HG02981 (cell line): ENCODE results near the gene TTLL10.

ENCODE experiments used
- ATAC-seq: cut with Tn5 transposase; IDR thresholded peaks from one replicate; pipeline ENCODE4 v1.9.1; 2021; ENCODE audit warnings: mild to moderate bottlenecking, moderate library complexity; ENCODE audit not compliant: unreplicated experiment

TTLL10 gene

GRCh38 chr1:1217621-1218523, 44.2 kb downstream of the TTLL10 start:
- ATAC-seq, result no peak

DNA sequence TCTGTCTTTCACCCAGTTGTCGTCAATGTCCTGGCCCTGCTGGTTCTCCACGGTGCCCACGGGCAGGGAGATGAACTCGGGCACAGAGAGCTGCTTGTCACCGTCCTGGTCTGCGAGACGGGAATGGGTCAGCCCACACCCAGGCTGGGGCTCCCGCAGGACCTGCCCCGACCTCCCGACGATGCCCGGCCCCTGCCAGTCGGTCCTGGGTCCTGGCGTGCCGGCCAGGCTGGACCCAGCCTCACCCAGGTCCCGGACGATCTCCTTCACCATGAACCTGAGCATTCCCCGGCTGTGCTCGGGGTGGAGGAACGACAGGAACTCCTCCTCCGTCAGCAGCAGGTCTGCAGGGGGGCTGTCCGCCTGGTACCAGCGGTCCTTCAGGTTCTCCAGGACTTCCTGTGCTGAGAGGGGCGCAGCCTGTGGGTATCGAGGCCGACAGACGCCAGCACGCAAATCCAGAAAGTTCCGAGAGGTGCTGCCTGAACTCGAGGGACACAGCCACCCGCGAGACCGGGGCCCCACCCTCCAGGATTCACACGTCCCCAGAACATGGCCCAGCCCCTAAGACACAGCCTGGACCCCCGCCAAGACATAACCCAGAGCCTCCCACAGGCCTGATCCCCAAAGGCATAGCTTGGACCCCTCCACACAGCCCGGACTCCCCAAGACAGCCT, 45.0 kb downstream of the TTLL10 start:
- ATAC-seq, result no peak

DNA sequence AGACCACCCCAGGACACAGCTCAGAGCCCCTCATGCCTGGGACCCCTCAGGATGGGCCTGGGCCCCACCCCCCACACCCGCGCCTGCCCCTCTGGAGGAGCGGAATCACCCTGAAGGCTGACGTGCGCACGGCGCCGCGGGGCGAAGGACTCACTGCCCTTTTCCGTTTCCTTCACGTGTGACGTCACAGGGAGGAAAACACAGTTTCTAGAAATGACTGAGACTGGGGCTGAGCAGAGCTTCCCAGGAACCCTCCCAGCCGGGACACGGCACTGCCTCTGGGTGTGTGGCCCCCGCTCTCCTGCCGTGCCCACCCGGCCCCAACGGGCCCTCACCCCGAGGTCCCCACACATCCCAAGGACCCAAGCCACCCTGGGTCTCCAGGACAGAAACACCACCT, 45.7 kb downstream of the TTLL10 start:
- ATAC-seq, result no peak

GRCh38 chr1:1220197-1220596, 46.5 kb downstream of the TTLL10 start:
- ATAC-seq, result no peak

GRCh38 chr1:1221887-1222574, 48.4 kb downstream of the TTLL10 start:
- ATAC-seq, result no peak

DNA sequence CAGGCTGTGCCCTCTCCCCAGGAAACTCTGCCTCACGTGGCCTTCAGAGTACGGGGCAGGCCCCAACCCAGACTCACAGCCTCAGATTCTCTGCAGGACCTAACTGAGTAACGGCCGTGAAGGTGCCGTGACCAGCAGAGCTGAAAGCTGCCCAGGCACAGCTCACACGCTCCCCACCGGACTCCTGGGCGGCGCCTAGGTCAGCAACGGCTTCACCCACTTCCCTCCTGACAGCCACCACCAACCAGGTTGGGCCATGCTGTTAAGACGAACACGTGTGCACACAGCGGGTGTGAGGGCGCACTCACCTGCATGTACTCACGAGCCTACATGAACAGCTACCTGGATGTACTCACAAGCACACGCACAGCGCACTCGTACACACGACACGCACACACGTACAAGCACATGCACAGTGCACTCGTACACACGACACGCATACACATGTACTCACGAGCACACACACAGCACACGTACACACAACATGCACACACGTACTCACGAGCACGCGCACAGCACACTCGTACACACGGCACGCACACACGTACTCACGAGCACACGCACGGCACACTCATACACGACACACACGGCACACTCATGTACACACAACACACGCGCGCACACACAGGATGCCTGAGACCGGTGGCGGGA, 49.0 kb downstream of the TTLL10 start:
- ATAC-seq, result no peak

DNA sequence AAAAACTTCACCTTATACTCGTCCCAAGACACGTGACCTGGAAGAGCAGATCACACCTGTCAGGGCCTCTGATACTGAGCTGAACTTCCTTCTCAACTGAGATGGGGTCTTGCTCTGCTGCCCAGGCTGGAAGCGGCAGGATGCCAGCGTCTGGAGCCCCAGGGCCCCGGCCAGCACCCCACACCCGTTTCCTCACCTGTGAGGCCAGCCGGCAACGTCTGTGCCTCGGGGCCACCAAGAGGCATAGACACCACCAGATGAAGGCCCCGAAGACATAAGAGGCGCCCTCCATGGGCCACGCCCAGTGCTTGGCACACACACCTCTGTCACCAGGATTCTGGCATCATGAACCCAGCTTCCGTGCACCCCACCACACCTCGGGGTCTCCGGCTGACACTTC, 49.6 kb downstream of the TTLL10 start:
- no peak for ATAC-seq

DNA sequence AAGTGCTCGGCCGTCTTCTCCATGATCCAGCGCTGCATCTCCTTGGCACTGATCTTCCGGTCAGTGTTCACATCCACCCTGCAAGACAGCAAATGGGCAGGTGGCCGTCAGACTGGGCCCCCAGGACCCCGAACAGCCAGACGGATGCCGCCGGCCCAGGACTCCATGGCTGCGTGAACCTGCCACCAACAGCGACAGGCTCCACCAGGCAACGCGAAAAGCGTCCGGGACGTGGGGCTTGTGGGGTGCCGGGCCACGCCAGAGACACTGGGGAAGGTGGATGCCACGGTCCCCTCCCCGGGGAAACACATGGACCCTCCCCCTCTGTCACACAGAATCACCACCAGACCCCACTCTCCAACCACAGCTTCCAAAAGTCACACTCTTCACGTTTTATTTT, 50.2 kb downstream of the TTLL10 start:
- ATAC-seq, result no peak

DNA sequence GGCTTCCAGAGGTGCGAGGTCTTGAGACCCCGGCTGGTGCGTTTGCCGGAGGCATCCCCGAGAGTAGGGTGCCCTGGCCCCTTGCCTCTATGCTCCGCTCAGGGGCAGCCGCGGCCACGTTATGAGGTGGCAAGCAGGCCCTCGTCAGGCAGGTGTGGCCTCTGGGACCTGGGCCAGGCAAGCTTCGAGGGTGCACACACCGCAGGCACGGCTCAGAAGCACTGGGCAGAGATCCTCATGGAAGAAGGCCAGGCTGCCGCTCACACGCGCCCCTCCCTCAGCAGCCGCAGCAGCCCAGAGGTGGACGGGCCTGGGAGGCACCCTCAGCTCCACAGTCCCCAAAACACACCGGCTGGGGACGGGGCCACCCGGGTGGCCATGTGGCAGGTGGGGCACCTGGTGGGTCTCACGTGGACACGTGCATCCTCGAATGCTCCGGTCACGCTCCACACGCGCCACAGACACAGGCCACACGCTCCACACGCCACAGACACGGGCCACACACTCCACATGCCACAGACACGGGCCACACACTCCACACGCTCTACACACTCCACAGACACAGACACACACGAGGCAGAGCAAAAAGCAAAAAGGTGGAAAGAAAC, 51.7 kb downstream of the TTLL10 start:
- no peak for ATAC-seq

GRCh38 chr1:1225913-1226312, 52.2 kb downstream of the TTLL10 start:
- no peak for ATAC-seq

- no peak for ATAC-seq
These were observed 53.1 kb downstream of the TTLL10 start for GRCh38 chr1:1226566-1227362.

DNA sequence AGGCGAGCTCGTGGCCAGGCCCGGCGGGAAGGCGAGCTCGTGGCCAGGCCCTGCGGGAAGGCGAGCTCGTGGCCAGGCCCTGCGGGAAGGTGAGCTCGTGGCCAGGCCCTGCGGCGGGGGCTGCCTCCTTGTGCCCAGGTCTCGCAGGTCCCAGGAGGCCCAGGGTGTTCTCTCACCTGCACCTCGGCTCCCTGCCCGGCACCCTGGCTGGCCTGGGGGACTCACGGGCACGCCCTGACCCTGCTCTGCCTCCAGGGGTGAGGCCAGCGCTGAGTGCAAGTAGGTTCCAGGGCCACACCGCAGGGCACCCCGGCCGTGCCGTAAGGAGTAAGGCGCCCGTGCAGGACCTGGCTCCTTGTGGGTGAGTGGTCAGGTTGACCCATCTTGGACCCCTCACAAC, 53.7 kb downstream of the TTLL10 start:
- ATAC-seq, result no peak

DNA sequence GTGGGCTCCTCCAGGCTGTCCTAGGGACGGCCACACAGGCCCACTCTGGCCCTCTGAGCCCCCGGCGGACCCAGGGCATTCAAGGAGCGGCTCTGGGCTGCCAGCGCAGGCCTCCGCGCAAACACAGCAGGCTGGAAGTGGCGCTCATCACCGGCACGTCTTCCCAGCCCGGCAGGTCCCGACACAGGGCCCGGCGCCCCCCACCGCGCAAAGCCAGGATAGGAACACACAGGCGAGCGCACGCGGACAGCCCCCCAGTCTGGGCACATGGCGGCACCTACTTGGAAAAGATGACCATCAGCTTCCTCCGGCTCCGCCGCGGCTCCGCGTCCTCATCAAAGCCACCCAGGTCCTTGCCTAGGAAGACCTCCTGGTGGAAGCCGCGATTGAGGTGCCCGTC, 54.5 kb downstream of the TTLL10 start:
- no peak for ATAC-seq

DNA sequence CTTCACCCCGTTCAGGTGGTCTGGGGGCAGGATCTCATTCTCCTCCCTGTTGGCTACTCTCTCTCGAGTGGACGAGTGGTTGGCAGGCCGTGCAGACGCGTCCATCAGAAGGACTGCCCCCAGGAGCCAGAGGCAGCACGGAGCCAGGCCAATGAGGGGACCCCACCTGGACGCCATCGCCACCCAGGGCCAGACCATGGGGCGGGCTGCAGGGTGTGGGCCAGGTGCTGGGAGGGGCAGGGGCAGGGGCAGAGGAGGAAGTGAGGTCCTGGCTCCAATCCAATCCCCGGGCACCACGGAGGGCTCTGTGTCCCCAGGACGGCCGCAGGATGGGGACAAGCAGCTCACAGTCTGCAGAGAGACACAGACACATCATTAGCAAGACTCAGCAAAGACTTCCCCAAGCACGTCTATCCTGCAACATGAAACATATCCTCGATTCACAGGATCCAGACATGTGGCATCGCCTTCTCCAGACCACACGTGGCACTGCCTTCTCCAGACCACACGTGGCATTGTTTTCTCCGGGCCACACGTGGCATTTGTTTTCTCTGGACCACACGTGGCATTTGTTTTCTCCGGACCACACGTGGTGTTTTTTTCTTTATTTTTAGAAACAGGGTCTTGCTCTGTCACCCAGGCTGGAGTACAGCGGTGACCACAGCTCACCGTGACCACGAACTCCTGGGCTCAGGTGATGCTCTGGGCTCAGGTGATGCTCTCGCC, 55.1 kb downstream of the TTLL10 start:
- no peak for ATAC-seq

- ATAC-seq, result no peak
These were observed 56.1 kb downstream of the TTLL10 start for GRCh38 chr1:1229770-1230169.

GRCh38 chr1:1230656-1231399, 57.1 kb downstream of the TTLL10 start:
- no peak for ATAC-seq

- peak; percentile 91 for ATAC-seq
These were observed 57.9 kb downstream of the TTLL10 start, which contains the start of gene SDF4 for GRCh38 chr1:1231400-1232207. TSS of gene SDF4 (minus strand) at chr1:1232001. CDS start at chr1:1228772, 3,229 bp downstream.
